CD1c-positive myeloid dendritic cell (primary cell): Measurements from ENCODE around the gene ATP6V1C2.

ENCODE experiments used
- DNase-seq: peaks from one replicate; pipeline ENCODE4 v3.0.0-alpha.2; 2016; ENCODE audit errors: extremely low spot score

Gene ATP6V1C2

DNA sequence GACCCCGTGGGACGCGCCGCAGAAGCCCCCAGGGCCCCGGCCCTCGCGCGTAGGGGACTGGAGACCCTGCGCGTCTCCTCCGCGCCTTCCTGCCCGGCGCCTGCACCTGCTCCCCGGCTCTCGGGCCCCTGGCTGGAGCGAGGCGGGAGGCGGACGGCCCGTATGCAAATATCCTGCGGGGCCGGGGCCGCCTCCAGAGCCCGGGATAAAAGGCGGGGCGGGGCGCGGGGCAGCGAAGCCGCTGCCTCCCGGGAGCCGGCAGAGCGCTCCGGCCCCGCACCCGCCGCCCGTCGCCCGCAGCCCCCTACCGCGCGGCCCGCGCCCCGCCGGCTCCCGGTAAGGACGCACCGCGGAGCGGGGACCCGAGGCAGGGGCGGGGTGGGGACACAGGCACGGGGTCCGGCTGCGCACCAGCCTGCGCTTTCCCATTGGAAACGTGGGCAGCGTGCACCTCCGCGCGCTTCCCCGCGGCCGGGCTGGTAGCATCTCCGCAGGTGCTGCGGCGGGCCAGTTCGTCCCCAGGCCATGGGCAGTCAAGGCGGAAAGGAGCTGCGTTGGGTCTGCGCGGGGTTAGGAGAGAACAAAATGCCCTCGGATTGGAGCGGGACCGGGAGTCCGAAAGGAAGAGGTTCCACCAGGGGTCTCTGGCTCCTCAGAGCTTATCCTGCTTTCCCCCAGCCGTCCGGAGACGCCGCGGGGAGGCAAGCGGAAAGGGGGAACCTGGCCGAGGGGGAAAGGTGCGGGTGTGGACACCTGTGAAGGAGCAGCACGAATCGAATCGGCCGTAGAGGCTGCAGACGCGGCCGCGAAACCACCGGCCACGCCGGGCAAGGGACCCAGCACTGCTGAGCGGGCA lies at the start of gene ATP6V1C2:
TSS of gene ATP6V1C2 (plus strand) at position 235 of the 856 bp plus-strand sequence. CDS start 1,220 bp downstream, outside the sequence.
- DNase-seq: peak; percentile 17

GRCh38 chr2:10675131-10675530 lies 46.3 kb upstream of the ATP6V1C2 start:
- no peak for DNase-seq

DNA sequence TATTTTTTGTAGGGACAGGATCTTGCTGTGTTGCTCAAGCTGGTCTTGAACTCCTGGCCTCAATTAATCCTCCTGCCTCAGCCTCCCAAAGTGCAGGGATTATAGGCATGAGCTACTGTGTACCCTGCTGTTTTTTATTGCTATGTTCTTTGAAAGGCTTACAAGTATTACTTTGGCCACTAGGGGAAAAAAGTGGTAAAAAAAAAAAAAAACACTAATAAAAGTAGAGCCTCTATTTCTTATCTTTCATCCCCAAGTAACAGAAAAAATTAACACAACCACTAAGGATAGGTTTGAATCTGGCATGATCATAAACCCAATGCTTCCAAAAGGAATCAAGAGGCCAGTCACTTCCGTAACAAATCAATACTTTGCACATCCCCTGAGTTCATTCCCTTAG lies 43.2 kb upstream of the ATP6V1C2 start:
- no peak for DNase-seq

DNA sequence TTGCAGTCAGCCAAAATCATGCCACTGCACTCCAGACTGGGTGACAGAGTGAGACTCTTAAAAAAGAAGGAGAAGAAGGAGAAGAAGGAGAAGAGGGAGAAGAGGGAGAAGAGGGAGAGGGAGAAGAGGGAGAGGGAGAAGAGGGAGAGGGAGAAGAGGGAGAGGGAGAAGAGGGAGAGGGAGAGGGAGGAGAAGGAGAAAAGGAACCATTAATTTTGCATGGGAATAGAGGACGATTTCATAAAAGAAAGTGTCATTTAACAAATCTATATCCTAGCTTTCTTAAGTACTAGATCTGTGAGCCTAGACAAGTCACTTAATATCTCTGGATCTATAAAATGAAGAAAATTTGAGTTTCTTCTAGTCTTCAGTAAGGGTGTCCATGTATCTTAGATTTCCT lies 41.2 kb upstream of the ATP6V1C2 start:
- DNase-seq: no peak

GRCh38 chr2:10680957-10681356 lies 40.5 kb upstream of the ATP6V1C2 start:
- no peak for DNase-seq

GRCh38 chr2:10686176-10686730 lies 35.2 kb upstream of the ATP6V1C2 start:
- DNase-seq: no peak

- peak; percentile 32 for DNase-seq
Observed at GRCh38 chr2:10688921-10689807, 32.3 kb upstream of the ATP6V1C2 start.

- DNase-seq: no peak
Observed at GRCh38 chr2:10691521-10691920, 29.9 kb upstream of the ATP6V1C2 start.

DNA sequence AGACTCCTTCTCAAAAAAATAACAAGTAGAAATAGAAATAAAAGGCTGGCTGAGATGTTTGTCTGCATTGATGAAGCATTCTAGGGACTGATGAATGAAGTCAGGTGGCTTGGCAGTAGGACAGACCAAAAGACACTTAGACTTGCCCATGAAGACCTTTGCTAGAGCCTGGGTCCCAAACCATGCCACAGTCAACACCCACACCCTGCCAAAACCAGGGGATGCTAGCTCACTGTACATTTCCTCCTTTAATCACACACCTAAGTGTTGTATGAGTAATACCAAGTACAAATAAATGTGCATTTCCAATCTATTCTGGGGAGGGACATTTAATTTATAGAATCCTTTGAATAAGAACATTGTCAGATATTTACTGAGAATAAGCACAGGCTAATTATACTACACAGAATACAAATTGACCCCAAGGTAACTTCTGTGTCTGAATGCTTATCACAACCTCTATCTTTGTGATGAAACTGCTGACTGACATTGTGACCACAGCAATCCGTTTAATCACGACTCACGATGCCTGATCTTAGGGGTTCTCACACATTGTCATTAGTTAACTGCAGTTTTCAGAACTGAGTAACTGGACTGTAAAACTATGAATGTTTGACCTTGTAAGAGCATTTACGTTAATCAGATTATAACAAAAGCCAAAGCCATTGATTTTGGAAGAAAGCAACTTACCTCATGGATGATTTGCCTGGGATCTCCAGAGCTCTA lies 21.2 kb upstream of the ATP6V1C2 start:
- DNase-seq: no peak

DNA sequence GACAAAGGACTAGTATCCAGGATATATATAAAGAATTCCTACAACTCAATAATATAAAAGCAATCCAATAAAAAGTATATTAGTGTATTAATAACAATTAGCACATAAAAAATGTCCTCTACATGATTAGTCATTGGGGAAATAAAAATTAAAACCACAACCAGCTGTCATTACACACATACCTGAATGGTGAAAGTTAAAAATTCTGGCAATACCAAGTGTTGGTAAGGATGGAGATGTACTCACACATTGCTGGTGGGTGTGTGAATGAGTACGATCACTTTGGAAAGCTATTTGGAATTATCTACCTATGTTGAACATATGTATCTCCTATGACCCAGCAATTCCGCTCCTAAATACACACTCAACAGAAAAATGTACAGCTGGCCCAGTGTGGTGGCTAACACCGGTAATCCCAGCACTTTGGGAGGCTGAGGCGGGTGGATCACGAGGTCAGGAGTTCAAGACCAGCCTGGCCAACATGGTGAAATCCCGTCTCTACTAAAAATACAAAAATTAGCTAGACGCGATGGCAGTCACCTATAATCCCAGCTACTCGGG lies 17.3 kb upstream of the ATP6V1C2 start:
- DNase-seq: no peak

GRCh38 chr2:10706033-10706432 lies 15.4 kb upstream of the ATP6V1C2 start:
- DNase-seq: no peak

DNA sequence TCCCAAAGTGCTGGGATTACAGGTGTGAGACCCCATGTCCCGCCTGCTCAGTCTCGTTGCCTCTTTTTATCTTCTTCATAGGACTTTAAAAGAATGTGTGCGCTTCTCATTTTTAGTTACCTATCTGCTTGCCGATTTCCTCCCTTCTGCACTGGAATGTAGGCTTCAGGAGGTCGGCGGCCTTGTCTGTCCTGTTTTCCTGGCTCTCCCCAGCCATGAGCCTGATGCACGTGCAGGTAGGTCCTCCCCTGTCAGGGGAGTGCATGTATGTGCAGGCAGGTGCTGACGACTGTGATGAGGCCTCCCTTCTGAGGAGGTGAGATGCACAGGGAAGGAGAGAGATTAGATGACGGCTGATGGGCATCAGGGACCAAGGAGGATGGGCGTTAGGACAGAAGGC lies 13.6 kb upstream of the ATP6V1C2 start:
- DNase-seq: no peak

DNA sequence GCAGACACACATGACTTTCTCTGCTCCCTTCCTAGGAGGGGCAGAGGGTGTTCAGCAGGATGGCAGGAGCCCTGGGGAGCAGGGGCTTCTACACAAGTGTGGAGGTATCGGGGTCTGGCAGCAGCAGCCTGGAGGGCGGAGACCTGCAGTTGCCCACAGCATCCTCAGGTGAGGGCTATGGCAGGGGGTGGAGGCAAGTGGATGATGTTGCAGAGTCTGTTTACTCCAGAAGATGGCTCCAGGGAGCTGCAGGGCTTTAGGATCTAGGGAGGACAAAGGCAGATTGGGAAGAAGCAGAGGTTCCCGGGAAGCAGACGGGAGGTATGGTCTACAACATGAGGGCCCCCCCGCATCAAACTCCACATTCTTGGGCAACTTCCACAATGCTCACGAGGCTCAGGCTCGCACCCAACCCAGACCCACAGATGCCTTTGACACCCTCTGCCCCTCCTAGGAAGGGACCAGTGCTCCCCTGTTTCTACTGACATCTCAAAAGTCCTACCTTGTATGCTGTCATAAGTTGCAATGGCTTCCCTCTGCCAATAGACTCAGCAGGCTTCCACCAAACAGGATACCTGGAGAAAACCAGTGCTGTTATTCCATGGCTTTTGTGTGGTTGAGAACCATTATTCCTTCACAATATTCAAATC lies 12.0 kb upstream of the ATP6V1C2 start:
- no peak for DNase-seq

DNA sequence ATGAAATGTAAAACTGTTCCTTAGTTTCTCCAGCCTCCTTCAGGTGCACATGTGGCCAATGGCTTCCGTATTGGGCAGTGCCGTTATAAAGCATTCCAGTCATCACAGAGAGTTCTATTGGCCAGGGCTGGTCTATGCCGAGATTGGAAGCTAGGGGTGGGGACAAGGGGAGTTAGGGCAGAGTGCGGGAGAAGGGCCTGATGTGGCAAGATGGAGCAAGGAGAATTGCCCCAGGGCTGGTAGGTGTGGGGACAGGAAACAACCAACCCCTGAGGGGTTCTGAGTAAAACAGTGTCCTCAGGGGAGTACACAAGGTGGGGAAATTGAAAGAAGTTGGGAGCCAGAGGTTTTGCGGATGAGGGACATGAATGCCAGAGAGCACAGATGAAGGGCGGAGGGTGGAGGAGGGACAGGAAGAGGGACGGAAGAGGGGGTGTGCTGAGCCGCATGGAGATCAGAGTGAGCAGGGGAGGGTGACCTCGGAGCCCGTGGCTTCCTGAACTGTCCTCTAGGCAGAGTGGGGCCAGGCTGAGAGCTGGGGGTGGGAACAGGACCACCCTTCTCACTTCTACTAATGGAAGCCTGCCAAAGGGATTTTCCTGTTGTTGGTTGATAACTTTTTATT lies 9.1 kb upstream of the ATP6V1C2 start:
- DNase-seq: no peak

DNA sequence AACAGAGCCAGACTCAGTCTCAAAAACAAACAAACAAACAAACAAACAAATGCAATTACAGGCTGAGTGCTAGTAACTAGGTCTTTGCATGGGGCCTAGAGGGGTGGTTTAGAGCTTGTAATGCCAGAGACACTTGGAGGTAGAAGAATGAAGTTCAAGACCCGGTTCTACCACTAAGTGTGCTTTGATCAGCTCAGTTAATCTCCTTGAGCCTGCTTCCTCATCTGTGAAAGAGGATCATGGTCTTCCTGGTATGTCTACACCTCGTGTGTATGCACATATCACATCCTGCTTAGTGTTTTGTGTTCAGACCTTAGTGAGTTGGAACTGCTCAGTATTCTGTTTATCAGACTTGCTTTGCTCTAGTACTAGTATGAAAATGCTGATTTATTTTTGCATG lies 4.8 kb upstream of the ATP6V1C2 start:
- DNase-seq: peak; percentile 34

DNA sequence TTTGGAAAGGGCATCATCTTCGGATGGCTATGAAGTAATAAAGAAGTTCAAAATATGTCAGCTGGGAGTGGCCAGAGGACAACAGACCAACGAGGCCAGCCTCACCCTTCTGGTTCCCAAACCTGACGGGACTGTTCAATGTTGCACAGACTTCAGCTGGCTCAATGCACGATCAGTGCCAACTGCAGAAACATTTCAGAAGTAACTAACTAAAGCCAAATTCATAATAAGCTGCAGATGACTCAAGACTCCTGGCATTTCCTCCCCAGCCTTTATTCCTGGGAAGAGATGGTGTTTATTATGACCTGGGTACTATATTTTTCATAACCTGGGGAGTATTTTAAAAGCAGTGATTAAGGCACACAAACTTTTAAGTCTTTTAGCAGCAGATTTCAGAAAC lies 3.8 kb upstream of the ATP6V1C2 start:
- DNase-seq: no peak

DNA sequence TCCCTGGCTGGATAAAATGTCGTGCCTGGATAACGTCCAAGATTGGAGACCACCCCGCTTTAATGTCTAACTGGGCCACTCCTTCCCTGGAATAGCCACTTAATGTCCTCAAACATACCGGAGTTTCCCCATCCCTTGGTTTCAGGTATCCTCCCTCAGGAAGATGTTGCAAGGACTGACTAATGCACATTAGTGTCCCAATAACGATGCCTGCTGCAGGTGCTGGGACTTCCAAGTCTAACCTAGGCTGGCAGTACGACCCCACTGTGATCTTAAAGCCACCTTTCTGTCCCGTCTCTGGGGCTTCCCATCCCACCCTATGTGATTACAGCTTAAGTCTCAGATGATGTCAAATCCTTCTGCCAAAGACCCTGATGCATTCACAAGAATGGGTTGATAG lies 1.1 kb upstream of the ATP6V1C2 start:
- no peak for DNase-seq

- no peak for DNase-seq
Observed at GRCh38 chr2:10720947-10721395, 459 bp upstream of the ATP6V1C2 start.

DNA sequence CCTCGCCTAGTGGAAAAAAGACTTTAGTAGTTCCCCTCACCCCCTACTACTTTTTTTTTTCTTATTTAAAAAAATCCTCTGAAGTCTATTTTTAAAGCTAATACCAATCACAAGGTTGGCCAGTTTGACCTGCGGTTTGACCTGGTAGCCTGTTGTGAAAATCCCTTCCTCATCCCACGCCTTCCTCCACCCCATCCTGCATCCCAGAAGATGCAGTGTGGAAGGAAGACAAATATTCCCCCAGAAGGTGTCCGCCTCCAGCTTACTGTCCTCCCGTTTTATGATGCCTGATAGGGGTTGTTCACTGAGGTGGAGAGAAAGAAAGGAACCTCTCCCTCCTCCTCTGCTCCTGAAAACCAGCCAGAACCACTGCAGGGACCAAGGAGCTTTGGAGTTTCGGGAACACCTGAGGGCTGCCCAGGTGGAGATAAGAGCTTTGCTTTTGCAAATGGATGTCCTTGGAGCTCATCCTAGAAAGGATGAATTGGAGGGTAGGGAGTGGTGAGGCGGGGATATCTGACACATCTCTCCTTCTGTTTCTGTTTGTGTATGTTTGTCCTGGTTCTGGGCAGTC lies 909 bp downstream of the ATP6V1C2 start:
- DNase-seq: no peak
